Measurements from ENCODE around the gene FAR2.
A peak's percentile ranks its signal among the peaks of the same experiment; 100 is the strongest.
"Not testable (repeated sequence)": the region's sequence is repeated elsewhere in the genome, so short reads cannot be mapped to it uniquely, and the experiment has no call there.

Gene FAR2

GRCh38 chr12:29148911-29149690 lies at the start of gene FAR2:
Gene FAR2 (plus strand): TSS chr12:29149278. CDS start chr12:29270450, 121,172 bp downstream.
- DNase-seq (ENCODE audit: low read depth): no peak

GRCh38 chr12:29102741-29103140 lies 46.3 kb upstream of the FAR2 start:
- DNase-seq (ENCODE audit: low read depth): no peak

DNA sequence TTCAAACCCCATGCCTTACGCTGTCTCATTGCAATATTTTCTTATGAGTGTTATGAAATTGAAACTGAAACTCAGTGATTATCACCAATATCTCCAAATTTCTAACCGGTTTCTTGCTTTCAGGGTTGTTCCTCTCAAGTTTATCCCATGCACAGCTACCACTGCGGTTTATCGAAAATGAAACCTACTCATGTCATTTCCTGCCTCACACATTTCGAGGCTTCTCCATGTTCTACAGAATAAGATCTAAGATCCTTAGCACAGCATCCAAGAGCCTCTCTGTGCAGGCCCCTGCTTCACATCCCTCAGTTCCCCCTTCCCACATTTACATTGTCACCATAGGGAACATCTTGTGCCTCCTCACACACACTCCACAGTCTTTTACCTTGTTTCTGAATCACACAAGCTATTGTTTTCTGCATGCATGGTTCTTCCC lies 45.5 kb upstream of the FAR2 start:
- peak; percentile 7 for DNase-seq (ENCODE audit: low read depth)

DNA sequence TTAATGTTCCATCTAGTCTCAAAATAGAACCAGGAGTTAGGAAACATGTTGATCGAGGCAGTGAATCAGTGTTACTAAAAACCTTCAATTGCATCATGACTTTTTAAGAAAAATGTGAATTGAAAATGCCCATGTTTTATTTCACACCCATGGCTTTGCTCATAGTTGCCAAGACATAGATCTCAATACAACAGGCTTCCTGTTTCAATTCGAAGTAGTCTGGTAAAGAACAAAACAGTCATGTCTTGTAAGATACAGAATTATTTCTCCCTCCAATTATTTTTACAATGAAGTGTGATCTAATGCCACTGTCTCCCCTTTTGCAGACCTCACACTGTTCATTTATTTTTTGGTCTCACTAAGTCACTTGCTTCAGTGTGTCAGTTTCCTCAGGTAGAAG lies 44.6 kb upstream of the FAR2 start:
- DNase-seq (ENCODE audit: low read depth): no peak

- DNase-seq (ENCODE audit: low read depth): no peak
Measured at GRCh38 chr12:29110506-29111442, 38.3 kb upstream of the FAR2 start.

GRCh38 chr12:29113101-29113500 lies 36.0 kb upstream of the FAR2 start:
- no peak for DNase-seq (ENCODE audit: low read depth)

DNA sequence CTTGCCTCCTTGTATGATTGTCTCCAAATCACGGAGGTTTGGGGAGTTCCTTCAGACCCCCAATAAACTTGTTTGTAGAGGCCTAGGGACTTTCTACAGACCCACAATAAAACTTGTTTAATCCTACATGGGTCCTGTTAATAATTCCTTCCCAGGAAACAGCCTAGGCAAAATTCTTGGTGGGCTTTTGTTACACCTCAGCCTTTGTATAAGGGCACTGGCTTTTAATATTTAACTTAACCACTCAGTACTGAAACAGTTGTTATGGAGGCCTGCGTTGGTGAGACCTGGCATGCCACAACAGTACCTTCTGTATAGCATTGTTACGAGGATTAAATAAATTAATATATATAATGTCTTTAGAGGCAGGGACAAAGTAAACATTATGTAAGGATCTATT lies 32.7 kb upstream of the FAR2 start:
- DNase-seq (ENCODE audit: low read depth): no peak

- DNase-seq (ENCODE audit: low read depth): no peak
Measured at GRCh38 chr12:29131539-29131938, 17.5 kb upstream of the FAR2 start.

DNA sequence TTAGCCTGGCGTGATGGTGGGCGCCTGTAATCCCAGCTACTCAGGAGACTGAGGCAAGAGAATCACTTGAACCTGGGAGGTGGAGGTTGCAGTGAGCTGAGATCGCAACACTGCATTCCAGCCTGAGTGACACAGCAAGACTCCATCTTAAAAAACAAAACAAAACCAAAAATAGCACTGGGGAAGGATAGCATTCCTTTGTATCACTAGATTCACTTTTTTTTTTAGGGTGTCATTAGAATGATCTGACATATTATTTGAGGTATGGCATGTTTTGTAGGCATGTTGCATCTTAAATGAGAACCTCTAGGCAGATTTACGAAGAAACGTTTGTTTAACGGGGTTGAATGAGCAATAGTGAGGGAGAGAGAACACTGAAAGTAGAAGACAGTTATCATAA lies 16.8 kb upstream of the FAR2 start:
- no peak for DNase-seq (ENCODE audit: low read depth)

DNA sequence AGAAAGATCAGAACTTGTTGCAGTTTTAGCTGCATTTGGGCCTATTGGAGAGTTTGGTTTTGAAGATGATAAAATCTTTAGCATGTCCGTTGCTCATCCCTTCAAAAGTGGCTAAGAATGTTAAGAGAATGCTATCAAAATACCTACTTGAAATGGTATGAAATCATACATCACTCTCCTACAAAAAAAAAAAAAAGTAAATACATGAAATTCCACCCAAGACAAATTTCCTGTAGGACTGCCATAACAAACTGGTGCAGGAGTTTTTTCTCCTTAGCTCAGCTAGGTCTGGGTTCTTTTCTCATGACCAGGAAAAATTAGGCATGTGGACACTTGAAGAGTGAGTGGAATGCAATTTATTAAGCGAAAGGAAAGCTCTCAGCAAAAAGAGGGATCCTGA lies 15.9 kb upstream of the FAR2 start:
- no peak for DNase-seq (ENCODE audit: low read depth)

- no peak for DNase-seq (ENCODE audit: low read depth)
Measured at GRCh38 chr12:29133680-29134079, 15.4 kb upstream of the FAR2 start.

DNA sequence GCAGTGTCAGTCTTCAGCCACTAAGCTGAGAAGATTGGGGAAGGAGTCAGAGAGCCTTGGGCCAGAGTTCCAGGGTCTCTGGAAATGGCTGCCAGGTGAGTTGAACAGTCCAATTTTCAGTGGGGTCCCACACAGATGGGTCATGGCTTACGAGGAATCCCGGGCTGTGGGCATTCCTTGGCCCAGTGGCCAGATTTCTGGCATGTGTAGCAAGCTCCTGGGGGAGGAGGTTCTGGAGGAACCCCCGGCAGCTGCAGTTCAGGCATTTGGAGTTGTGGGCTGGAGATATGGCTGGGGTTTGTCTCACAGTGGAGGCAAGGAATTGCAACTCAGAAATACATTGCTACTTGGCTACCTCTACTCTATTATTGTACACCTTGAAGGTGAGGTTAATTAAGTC lies 10.8 kb upstream of the FAR2 start:
- DNase-seq (ENCODE audit: low read depth): not testable (repeated sequence)

- not testable (repeated sequence) for DNase-seq (ENCODE audit: low read depth)
Measured at GRCh38 chr12:29138855-29139254, 10.2 kb upstream of the FAR2 start.

GRCh38 chr12:29145372-29146170 lies 3.5 kb upstream of the FAR2 start:
- no peak for DNase-seq (ENCODE audit: low read depth)

DNA sequence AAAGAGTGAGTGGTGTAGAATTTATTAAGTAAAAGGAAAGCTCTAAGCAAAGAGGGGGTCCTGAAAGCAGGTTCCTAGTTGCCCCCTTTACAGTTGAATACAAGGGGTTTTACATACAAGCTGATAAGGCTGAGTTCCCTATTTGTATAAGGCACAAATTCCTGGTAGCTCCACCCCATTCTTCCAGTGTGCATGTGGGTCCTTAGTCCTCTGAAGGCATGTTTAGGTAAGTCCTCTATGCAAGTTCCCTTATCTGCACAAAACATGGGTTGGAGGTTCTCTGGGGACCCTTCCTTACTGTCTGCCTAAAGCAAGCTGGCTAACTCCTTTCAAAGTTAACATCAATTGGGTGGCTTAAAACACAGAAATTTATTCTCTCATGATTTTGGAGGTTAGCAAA lies 2.9 kb upstream of the FAR2 start:
- DNase-seq (ENCODE audit: low read depth): no peak

- no peak for DNase-seq (ENCODE audit: low read depth)
Measured at GRCh38 chr12:29147731-29148595, 1.1 kb upstream of the FAR2 start.

DNA sequence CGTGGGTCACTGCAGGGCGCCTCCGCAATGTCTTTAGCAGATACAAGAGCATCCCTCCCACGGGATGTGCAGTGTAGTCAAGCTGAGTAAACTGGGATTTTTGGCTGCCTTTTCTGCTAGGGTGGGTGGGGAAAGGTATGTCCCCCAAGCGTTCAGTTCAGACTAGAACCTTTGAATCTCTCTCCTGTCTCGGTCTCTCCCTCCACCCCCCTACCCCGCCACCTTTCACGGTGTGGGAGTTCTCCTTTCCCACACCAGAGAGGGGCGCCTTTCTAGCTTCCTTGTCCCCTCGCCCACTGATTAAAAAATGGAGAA lies 525 bp upstream of the FAR2 start:
- no peak for DNase-seq (ENCODE audit: low read depth)

DNA sequence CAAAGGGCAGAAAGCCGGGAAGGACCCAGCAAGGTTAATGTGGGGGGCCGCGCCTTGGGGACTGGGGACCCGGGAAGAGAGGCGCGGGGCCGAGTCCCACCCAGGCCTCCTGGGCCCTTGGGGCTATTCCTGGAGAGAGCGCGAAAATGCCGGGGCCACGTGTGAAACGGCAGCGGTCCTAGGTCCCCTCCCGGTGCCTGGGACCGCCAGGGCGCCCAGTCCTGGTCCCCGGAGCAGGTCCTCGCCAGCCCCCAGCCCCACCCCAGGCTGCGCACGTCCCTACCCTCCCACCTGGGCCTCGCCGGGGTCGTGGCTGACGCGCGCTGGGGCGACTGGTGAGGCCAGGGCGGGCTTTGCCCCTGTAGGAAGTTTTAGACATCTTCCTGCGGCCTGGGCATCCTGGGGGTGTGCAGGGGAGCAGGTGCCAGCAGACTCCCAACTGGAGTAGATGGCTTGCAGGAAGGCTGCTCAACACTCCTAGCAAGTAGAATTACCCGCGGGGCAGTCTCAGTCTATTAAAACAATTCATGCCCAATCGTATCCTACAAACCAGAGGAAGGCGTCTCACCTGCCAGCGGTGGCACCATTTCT lies 708 bp downstream of the FAR2 start:
- DNase-seq (ENCODE audit: low read depth): no peak

DNA sequence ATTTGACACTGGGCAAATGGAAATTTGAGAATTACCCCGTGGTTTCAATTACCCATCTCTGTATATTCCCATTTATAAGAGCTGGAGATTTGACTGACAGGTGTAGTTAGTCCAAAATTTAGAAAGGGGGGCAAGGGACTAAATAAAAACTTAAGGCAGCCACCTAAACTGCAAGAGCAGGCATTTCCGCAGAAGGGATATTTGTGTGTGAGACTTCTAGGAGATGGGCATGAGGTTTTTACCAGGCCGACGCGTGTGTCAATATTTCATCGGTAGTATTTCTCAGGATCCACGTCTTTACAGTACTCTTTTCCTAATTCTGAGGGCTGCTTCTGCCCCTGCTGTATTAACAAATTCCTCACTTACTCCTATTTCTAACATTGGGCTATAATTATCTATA lies 1.4 kb downstream of the FAR2 start:
- no peak for DNase-seq (ENCODE audit: low read depth)

GRCh38 chr12:29152223-29152868 lies 3.3 kb downstream of the FAR2 start:
- DNase-seq (ENCODE audit: low read depth): no peak

All from stimulated activated CD8-positive, alpha-beta memory T cell treated with anti-CD3 and anti-CD28 coated beads, Interleukin-15, amount 100 ng/mL, for 1 hour (primary cell).